HG02759 (cell line): Measurements from ENCODE around the gene CST6.

ENCODE experiments used
- ATAC-seq: cut with Tn5 transposase; IDR thresholded peaks from one replicate; pipeline ENCODE4 v1.9.1; 2021; ENCODE audit warnings: mild to moderate bottlenecking, moderate library complexity; ENCODE audit not compliant: unreplicated experiment

Gene CST6

GRCh38 chr11:66011785-66012303, at the start of gene CST6:
TSS of gene CST6 (plus strand) at chr11:66012008. CDS start at chr11:66012045, 37 bp downstream.
- no peak for ATAC-seq

- no peak for ATAC-seq
Measured at GRCh38 chr11:65962141-65962564, 49.7 kb upstream of the CST6 start.

- ATAC-seq, result no peak
Measured at GRCh38 chr11:65964906-65965305, 46.9 kb upstream of the CST6 start.

GRCh38 chr11:65965986-65966762, 45.6 kb upstream of the CST6 start:
- no peak for ATAC-seq

GRCh38 chr11:65967329-65967934, 44.4 kb upstream of the CST6 start:
- no peak for ATAC-seq

- ATAC-seq, result no peak
Measured at GRCh38 chr11:65968600-65969482, 43.0 kb upstream of the CST6 start.

- ATAC-seq, result no peak
Measured at GRCh38 chr11:65972116-65972515, 39.7 kb upstream of the CST6 start.

- no peak for ATAC-seq
Measured at GRCh38 chr11:65973439-65974110, 38.2 kb upstream of the CST6 start.

GRCh38 chr11:65975771-65976170, 36.0 kb upstream of the CST6 start:
- no peak for ATAC-seq

- ATAC-seq, result no peak
Measured at GRCh38 chr11:65976216-65977176, 35.3 kb upstream of the CST6 start.

- ATAC-seq, result no peak
Measured at GRCh38 chr11:65977621-65978390, 34.0 kb upstream of the CST6 start.

GRCh38 chr11:65978391-65979238, 33.2 kb upstream of the CST6 start:
- no peak for ATAC-seq

- ATAC-seq, result no peak
Measured at GRCh38 chr11:65979261-65979759, 32.5 kb upstream of the CST6 start.

- no peak for ATAC-seq
Measured at GRCh38 chr11:65981101-65981740, 30.6 kb upstream of the CST6 start.

GRCh38 chr11:65981972-65982823, 29.6 kb upstream of the CST6 start:
- ATAC-seq, result no peak

GRCh38 chr11:65982824-65983588, 28.8 kb upstream of the CST6 start:
- no peak for ATAC-seq
